ENCODE results near the gene FGF1.
"Not testable (repeated sequence)": the region's sequence is repeated elsewhere in the genome, so short reads cannot be mapped to it uniquely, and the experiment has no call there.

Gene FGF1

DNA sequence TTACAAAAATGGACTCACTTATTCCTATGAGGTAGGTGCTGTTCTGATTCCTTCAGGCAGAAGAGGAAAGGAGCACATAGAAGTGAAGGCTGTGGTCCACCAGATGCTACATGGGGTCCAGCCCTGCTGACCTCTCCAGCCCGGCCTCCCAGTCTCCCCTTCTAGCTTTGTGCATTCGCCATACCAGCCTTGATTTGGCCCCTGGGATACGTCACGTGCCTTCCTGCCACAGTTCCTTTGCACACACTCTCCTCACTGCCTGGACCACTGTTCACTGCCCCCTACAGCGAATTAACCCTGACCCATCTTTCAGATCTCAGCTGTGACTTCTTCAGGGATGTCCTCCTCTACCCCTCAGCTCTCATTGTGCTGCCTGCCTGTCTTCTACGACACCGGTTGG lies 32.6 kb downstream of the FGF1 start:
- Histone ChIP-seq H3K4me3 (IDR thresholded peaks at IDR 0.05; ENCODE audit: insufficient read depth, low read depth, low read length) (no peak overlapping the region), H3K27me3 (ENCODE audit: insufficient read depth, low read depth) (no peaks in the 10 kb centered on the region), H3K27ac (no peak overlapping the region), H3K9ac (no peak overlapping the region), H2AFZ (ENCODE audit: low read depth) (no peak overlapping the region), H3K4me1 (ENCODE audit: low read depth, poor library complexity, severe bottlenecking) (no peaks in the 10 kb centered on the region), H4K20me1 (ENCODE audit: insufficient read depth) (no peaks in the 10 kb centered on the region), H3K36me3 (ENCODE audit: insufficient read depth) (no peaks in the 10 kb centered on the region), H3K4me2 (no peak overlapping the region), H3K79me2 (ENCODE audit: insufficient read depth, low read depth) (no peaks in the 10 kb centered on the region)
- TF ChIP-seq CTCF (conservative IDR thresholded peaks at IDR 0.05; ENCODE audit: low read depth, low read length) = no peak

GRCh38 chr5:142652563-142652962 lies 33.3 kb downstream of the FGF1 start:
- H3K36me3 ChIP-seq (ENCODE audit: insufficient read depth) = no peaks in the 10 kb centered on the region
- H3K4me1 ChIP-seq (ENCODE audit: low read depth, poor library complexity, severe bottlenecking) = no peaks in the 10 kb centered on the region
- H3K27me3 ChIP-seq (ENCODE audit: insufficient read depth, low read depth) = no peaks in the 10 kb centered on the region
- no peak for TF ChIP-seq CTCF (conservative IDR thresholded peaks at IDR 0.05; ENCODE audit: low read depth, low read length)
- H2AFZ ChIP-seq (ENCODE audit: low read depth) = no peak overlapping the region
- no peak overlapping the region for H3K27ac ChIP-seq
- no peaks in the 10 kb centered on the region for H3K79me2 ChIP-seq (ENCODE audit: insufficient read depth, low read depth)
- H3K4me3 ChIP-seq (IDR thresholded peaks at IDR 0.05; ENCODE audit: insufficient read depth, low read depth, low read length) = no peak overlapping the region
- H3K9ac ChIP-seq = no peak overlapping the region
- H3K4me2 ChIP-seq = no peak overlapping the region
- no peaks in the 10 kb centered on the region for H4K20me1 ChIP-seq (ENCODE audit: insufficient read depth)

DNA sequence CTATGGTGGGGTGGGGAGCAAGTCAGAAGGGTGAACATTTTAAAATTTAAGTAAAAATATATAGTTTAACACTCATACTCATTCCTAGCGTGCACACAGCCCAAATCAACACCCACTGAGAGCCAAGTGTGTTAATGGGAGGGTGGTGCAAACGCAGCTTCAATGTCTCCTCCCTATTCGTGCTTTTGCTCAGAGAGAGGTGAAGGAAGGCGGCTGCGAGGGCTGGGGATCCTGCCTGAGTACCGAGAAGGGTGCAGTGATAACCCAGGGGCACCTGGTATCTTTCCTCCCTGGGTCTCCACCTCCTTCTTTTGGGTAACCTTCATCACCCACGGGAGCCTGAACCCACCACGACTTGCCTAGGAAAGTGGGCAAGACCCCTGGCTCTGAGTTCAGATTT lies 35.0 kb downstream of the FGF1 start:
- H3K4me1 ChIP-seq (ENCODE audit: low read depth, poor library complexity, severe bottlenecking) = no peaks in the 10 kb centered on the region
- no peak overlapping the region for H3K4me2 ChIP-seq
- no peaks in the 10 kb centered on the region for H3K79me2 ChIP-seq (ENCODE audit: insufficient read depth, low read depth)
- H4K20me1 ChIP-seq (ENCODE audit: insufficient read depth) = no peaks in the 10 kb centered on the region
- H3K27me3 ChIP-seq (ENCODE audit: insufficient read depth, low read depth) = no peaks in the 10 kb centered on the region
- no peak overlapping the region for H3K27ac ChIP-seq
- no peak overlapping the region for H2AFZ ChIP-seq (ENCODE audit: low read depth)
- no peak for TF ChIP-seq CTCF (conservative IDR thresholded peaks at IDR 0.05; ENCODE audit: low read depth, low read length)
- H3K9ac ChIP-seq = no peak overlapping the region
- no peaks in the 10 kb centered on the region for H3K36me3 ChIP-seq (ENCODE audit: insufficient read depth)
- no peak overlapping the region for H3K4me3 ChIP-seq (IDR thresholded peaks at IDR 0.05; ENCODE audit: insufficient read depth, low read depth, low read length)

- Histone ChIP-seq H4K20me1 (ENCODE audit: insufficient read depth) (no peaks in the 10 kb centered on the region), H3K27ac (no peak overlapping the region), H3K79me2 (ENCODE audit: insufficient read depth, low read depth) (no peaks in the 10 kb centered on the region), H2AFZ (ENCODE audit: low read depth) (no peak overlapping the region), H3K9ac (no peak overlapping the region), H3K4me1 (ENCODE audit: low read depth, poor library complexity, severe bottlenecking) (no peaks in the 10 kb centered on the region), H3K27me3 (ENCODE audit: insufficient read depth, low read depth) (no peaks in the 10 kb centered on the region), H3K4me2 (no peak overlapping the region), H3K4me3 (IDR thresholded peaks at IDR 0.05; ENCODE audit: insufficient read depth, low read depth, low read length) (no peak overlapping the region), H3K36me3 (ENCODE audit: insufficient read depth) (no peaks in the 10 kb centered on the region)
- no peak for TF ChIP-seq CTCF (conservative IDR thresholded peaks at IDR 0.05; ENCODE audit: low read depth, low read length)
Observed at GRCh38 chr5:142650060-142650459, 35.8 kb downstream of the FGF1 start.

- not testable (repeated sequence) for H2AFZ ChIP-seq (ENCODE audit: low read depth)
Observed at GRCh38 chr5:142648108-142648507, 37.8 kb downstream of the FGF1 start.

More at GRCh38 chr5:142648108-142648507, 37.8 kb downstream of the FGF1 start:
- H3K9ac ChIP-seq; H3K4me1 ChIP-seq (ENCODE audit: low read depth, poor library complexity, severe bottlenecking); H3K27me3 ChIP-seq (ENCODE audit: insufficient read depth, low read depth); H3K27ac ChIP-seq; H3K36me3 ChIP-seq (ENCODE audit: insufficient read depth); H3K4me2 ChIP-seq; H4K20me1 ChIP-seq (ENCODE audit: insufficient read depth); H3K4me3 ChIP-seq (IDR thresholded peaks at IDR 0.05; ENCODE audit: insufficient read depth, low read depth, low read length); H3K79me2 ChIP-seq (ENCODE audit: insufficient read depth, low read depth): not testable (repeated sequence)

All from KMS-11 (cell line).